ENCODE results near the gene INHBB. TPM values are rescaled to one million over a fixed set of nuclear protein-coding genes. Genes with fewer than 3 reads are reported as not detected.
A peak's percentile ranks its signal among the peaks of the same experiment; 100 is the strongest.
"Not testable (repeated sequence)": the region's sequence is repeated elsewhere in the genome, so short reads cannot be mapped to it uniquely, and the experiment has no call there.

INHBB gene
- total RNA-seq, 6 experiments from 2014 or later: 0.37 to 15.9 (median 9.6) TPM

DNA sequence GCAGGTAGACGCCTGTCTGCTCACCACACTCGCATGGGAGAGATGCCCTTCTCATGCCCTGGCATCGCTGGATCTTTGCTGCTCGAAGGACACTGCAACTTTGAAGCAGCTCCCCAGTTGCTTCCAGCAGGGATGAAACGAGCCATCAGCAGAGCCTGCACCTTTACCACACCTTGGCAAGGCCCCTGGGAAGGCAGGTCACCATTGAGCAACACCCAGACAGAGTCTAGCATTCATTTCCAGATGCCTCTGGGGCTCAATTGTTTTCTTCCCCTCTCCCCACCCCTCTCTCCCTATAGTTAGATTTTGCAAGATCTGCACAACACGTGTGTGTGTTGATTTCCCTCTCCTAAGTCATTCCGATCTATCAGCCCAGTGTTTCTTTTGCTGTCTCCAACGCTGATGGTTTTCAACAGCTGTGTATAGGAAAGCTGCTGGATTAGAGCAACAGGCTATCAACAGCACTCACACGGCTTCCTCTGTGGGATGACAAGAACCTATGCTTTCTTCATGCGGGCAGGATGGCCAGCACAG, 25.6 kb upstream of the INHBB start:
- no peak overlapping the region for H3K27ac ChIP-seq
- no peaks in the 10 kb centered on the region for H3K36me3 ChIP-seq
- H3K27me3 ChIP-seq: no peaks in the 10 kb centered on the region
- TF ChIP-seq, protein P1, sequence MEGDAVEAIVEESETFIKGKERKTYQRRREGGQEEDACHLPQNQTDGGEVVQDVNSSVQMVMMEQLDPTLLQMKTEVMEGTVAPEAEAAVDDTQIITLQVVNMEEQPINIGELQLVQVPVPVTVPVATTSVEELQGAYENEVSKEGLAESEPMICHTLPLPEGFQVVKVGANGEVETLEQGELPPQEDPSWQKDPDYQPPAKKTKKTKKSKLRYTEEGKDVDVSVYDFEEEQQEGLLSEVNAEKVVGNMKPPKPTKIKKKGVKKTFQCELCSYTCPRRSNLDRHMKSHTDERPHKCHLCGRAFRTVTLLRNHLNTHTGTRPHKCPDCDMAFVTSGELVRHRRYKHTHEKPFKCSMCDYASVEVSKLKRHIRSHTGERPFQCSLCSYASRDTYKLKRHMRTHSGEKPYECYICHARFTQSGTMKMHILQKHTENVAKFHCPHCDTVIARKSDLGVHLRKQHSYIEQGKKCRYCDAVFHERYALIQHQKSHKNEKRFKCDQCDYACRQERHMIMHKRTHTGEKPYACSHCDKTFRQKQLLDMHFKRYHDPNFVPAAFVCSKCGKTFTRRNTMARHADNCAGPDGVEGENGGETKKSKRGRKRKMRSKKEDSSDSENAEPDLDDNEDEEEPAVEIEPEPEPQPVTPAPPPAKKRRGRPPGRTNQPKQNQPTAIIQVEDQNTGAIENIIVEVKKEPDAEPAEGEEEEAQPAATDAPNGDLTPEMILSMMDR (IDR thresholded peaks at IDR 0.05): no peak
- TF ChIP-seq POLR2A (IDR thresholded peaks at IDR 0.05): no peak
- H3K4me3 ChIP-seq: no peak overlapping the region
- WGBS (ENCODE audit: insufficient coverage, low coverage, low lambda C conversion rate, missing lambda C conversion rate): 37% methylated on average over 4 of the region's 10 CpGs
- no peaks in the 10 kb centered on the region for H3K9me3 ChIP-seq
- ATAC-seq (no peak), DNase-seq (peak in 1 of 3 donors; percentile 42)
- intact Hi-C loops (cut with DNase I): no loop called here
- H3K4me1 ChIP-seq: peaks cover 0 to 10% (median 2%) of the 10 kb centered on the region in 4 donors

DNA sequence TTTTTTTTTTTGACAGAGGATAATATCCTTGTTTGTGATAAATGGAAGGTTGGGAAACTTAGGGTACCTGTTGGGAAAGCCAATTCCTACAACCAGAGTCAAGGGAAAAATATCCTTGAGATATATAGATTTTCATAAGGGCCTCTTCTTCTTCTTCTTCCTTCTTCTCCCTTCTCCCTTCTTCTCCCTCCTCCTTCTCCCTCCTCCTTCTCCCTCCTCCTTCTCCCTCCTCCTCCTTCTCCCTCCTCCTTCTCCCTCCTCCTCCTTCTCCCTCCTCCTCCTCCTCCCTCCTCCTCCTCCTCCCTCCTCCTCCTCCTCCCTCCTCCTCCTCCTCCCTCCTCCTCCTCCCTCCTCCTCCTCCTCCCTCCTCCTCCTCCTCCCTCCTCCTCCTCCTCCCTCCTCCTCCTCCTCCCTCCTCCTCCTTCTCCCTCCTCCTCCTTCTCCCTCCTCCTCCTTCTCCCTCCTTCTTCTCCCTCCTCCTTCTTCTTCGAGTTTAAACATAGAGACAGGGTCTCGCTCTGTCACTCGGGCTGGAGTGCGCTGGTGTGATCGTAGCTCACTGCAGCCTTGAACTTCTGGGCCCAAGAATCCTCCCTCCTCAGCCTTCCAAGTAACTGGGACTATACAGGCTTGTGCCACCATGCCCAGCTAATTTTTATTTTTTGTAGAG, 24.9 kb upstream of the INHBB start:
- H3K27me3 ChIP-seq; ATAC-seq; intact Hi-C loops (cut with DNase I): not testable (repeated sequence)

DNA sequence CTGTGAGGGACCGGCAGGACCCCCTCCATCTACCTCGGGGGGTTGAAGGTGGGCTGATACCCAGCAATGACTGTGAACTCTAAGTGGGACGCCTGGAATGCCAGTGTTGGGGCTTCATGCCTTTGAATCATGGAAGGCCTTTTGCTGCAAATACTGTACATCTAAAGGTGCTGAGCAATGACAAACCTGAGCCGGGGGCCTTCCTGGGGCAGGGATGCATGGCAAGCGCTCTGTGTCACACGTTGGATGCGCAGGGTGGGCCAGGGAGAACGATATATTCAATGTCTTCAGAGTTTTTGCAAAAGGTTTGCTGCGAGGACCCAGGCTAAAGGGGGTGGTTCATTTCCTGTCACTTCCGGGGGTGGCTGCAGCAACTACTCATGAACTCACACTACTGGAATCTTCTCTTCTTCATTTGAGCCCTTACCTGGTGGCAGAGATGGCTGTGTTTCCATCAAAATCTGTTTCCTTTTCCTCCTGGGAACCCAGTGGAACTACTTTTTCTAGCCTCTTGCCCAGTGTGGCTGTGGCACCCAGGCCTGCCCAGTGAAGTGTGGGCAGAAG, 24.1 kb upstream of the INHBB start:
- DNase-seq (peak in 2 of 3 donors; percentile 8 to 29), ATAC-seq (no peak)
- WGBS (ENCODE audit: insufficient coverage, low coverage, low lambda C conversion rate, missing lambda C conversion rate): 92% methylated on average over 4 of the region's 10 CpGs
- Histone ChIP-seq H3K9me3 (no peaks in the 10 kb centered on the region), H3K36me3 (no peaks in the 10 kb centered on the region), H3K27ac (no peak overlapping the region), H3K4me1 (peaks cover 0 to 10% (median 2%) of the 10 kb centered on the region in 4 donors), H3K4me3 (no peak overlapping the region), H3K27me3 (no peaks in the 10 kb centered on the region)
- TF ChIP-seq, protein P1 (IDR thresholded peaks at IDR 0.05): no peak
- no peak for TF ChIP-seq POLR2A (IDR thresholded peaks at IDR 0.05)
- intact Hi-C loops (cut with DNase I): no loop called here

More for the DNA sequence above, 24.9 kb upstream of the INHBB start:
- not testable (repeated sequence) for H3K27ac ChIP-seq, H3K9me3 ChIP-seq, DNase-seq, H3K4me1 ChIP-seq, H3K36me3 ChIP-seq, H3K4me3 ChIP-seq
- 94% methylated on average over 5 of the region's 5 CpGs for WGBS (ENCODE audit: insufficient coverage, low coverage, low lambda C conversion rate, missing lambda C conversion rate)

DNA sequence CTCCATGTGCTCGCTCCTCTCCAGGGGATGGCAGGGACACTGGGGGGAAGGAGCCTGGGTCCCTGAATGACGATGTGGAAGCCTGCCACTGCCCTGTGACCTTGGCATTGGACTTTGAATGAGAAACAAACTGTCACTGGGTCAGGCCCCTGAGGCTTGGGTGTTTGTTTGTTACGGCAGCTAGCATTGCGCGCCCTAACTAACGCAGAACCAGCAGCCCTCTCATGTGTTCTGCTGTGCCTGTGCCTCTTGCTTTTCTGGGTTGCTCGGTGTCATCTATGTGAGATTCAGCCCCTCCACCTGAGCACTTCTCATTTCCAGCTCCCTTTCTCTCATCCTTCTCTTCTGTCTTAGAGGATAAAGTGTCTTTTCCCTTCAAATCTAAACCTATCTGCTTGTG, 23.6 kb upstream of the INHBB start:
- peaks cover 0 to 10% (median 2%) of the 10 kb centered on the region in 4 donors for H3K4me1 ChIP-seq
- no peak for TF ChIP-seq POLR2A (IDR thresholded peaks at IDR 0.05)
- TF ChIP-seq, protein P1 (IDR thresholded peaks at IDR 0.05): no peak
- intact Hi-C loops (cut with DNase I): no loop called here
- 82% methylated on average over 4 of the region's 7 CpGs for WGBS (ENCODE audit: insufficient coverage, low coverage, low lambda C conversion rate, missing lambda C conversion rate)
- no peaks in the 10 kb centered on the region for H3K9me3 ChIP-seq
- ATAC-seq (peak in 1 of 4 donors; percentile 7), DNase-seq (peak in 1 of 3 donors; percentile 23)
- H3K27ac ChIP-seq: no peak overlapping the region
- H3K4me3 ChIP-seq: no peak overlapping the region
- no peaks in the 10 kb centered on the region for H3K36me3 ChIP-seq
- H3K27me3 ChIP-seq: no peaks in the 10 kb centered on the region

DNA sequence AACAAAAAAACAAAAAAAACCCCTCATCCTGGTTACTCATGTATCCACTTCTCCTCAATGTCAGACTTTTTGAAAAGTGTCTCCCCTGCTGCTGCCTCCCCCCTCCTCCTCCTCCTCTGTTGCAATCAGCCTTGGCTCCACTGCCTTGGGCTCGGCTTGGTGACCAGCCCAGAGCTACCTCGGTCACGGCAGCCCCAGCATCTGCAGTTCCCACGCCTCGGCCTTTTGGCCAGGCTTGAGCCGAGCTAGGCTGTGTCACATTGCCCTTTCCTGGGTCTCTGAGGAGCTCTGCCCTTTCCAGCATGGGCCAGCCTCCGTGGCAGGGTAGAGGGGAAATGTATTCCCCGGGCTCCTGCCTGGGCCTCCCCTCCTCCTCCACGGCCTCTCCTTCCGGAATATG, 22.7 kb upstream of the INHBB start:
- peak; percentile 89 to 96 (median 92) for ATAC-seq
- DNase-seq: peak; percentile 76 to 86 (median 84)
- no peaks in the 10 kb centered on the region for H3K27me3 ChIP-seq
- whole genome bisulfite sequencing (ENCODE audit: insufficient coverage, low coverage, low lambda C conversion rate, missing lambda C conversion rate): 11% methylated on average over 4 of the region's 10 CpGs
- no peaks in the 10 kb centered on the region for H3K9me3 ChIP-seq
- H3K4me1 ChIP-seq: peaks cover 0 to 10% (median 2%) of the 10 kb centered on the region in 4 donors
- intact Hi-C loops (cut with DNase I): no loop called here
- no peak overlapping the region for H3K4me3 ChIP-seq
- TF ChIP-seq, protein P1 (IDR thresholded peaks at IDR 0.05): no peak
- TF ChIP-seq POLR2A (IDR thresholded peaks at IDR 0.05): no peak
- no peaks in the 10 kb centered on the region for H3K36me3 ChIP-seq
- no peak overlapping the region for H3K27ac ChIP-seq

All from right lobe of liver (tissue), 6 donors.